Loucy (cell line): Measurements from ENCODE around the gene PROX1.

Source experiments
- EZH2phosphoT487 ChIP-seq: fragments of 200-600 bp; IDR thresholded peaks from 2 replicates; pipeline ENCODE4 v1.6.1; 2018; ENCODE audit warnings: antibody characterized with exemption, mild to moderate bottlenecking, moderate library complexity, borderline replicate concordance
- TF ChIP-seq, protein P1 (sequence below): fragments of 200-600 bp; sonication (generic); conservative IDR thresholded peaks from 2 replicates; pipeline ENCODE4 v1.5.1; 2014; ENCODE audit warnings: mild to moderate bottlenecking, antibody characterized with exemption, low read length

GRCh38 chr1:213956295-213956770 is 31.4 kb upstream of the PROX1 start:
- TF ChIP-seq, protein P1, sequence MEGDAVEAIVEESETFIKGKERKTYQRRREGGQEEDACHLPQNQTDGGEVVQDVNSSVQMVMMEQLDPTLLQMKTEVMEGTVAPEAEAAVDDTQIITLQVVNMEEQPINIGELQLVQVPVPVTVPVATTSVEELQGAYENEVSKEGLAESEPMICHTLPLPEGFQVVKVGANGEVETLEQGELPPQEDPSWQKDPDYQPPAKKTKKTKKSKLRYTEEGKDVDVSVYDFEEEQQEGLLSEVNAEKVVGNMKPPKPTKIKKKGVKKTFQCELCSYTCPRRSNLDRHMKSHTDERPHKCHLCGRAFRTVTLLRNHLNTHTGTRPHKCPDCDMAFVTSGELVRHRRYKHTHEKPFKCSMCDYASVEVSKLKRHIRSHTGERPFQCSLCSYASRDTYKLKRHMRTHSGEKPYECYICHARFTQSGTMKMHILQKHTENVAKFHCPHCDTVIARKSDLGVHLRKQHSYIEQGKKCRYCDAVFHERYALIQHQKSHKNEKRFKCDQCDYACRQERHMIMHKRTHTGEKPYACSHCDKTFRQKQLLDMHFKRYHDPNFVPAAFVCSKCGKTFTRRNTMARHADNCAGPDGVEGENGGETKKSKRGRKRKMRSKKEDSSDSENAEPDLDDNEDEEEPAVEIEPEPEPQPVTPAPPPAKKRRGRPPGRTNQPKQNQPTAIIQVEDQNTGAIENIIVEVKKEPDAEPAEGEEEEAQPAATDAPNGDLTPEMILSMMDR, result no peak
- TF ChIP-seq EZH2phosphoT487, result no peak
